ENCODE measurements around the gene HOXB6. TPM values are rescaled to one million over a fixed set of nuclear protein-coding genes. Genes with fewer than 3 reads are reported as not detected.

HOXB6 gene
- total RNA-seq, 1 donor from 2014 or later, result 11.5 TPM

DNA sequence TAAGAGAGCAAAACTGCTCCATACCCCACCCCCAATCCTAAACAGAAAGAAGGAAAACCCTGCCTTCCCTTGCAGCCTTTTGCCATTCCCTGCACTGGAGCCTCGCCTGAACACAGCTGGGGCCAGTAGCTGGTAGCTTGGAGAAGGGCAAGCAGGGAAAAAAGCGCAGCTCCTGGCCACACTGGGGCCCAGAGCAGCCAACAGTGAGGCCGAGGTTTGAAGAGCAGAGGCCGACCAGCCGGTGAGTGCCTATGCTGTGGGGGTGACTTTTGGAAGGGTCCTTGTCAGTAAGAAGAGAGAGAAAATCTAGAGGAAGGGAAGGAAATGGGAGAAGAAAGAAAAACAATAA, 24.6 kb upstream of the HOXB6 start:
- peaks cover 99% of the 10 kb centered on the region for H3K27me3 Mint-ChIP-seq (ENCODE audit: low read depth)
- DNase-seq (ENCODE audit: low read depth, low spot score), result no peak
- H3K36me3 Mint-ChIP-seq (ENCODE audit: low read depth), result peaks cover 4% of the 10 kb centered on the region
- H3K27ac Mint-ChIP-seq (ENCODE audit: unreplicated experiment), result peak overlapping the region; percentile 4
- H3K4me1 Mint-ChIP-seq, result no peaks in the 10 kb centered on the region
- H3K9me3 Mint-ChIP-seq, result no peaks in the 10 kb centered on the region
- TF ChIP-seq, protein P1, sequence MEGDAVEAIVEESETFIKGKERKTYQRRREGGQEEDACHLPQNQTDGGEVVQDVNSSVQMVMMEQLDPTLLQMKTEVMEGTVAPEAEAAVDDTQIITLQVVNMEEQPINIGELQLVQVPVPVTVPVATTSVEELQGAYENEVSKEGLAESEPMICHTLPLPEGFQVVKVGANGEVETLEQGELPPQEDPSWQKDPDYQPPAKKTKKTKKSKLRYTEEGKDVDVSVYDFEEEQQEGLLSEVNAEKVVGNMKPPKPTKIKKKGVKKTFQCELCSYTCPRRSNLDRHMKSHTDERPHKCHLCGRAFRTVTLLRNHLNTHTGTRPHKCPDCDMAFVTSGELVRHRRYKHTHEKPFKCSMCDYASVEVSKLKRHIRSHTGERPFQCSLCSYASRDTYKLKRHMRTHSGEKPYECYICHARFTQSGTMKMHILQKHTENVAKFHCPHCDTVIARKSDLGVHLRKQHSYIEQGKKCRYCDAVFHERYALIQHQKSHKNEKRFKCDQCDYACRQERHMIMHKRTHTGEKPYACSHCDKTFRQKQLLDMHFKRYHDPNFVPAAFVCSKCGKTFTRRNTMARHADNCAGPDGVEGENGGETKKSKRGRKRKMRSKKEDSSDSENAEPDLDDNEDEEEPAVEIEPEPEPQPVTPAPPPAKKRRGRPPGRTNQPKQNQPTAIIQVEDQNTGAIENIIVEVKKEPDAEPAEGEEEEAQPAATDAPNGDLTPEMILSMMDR (conservative IDR thresholded peaks at IDR 0.05), result no peak
- peak overlapping the region; percentile 61 for H3K4me3 Mint-ChIP-seq

DNA sequence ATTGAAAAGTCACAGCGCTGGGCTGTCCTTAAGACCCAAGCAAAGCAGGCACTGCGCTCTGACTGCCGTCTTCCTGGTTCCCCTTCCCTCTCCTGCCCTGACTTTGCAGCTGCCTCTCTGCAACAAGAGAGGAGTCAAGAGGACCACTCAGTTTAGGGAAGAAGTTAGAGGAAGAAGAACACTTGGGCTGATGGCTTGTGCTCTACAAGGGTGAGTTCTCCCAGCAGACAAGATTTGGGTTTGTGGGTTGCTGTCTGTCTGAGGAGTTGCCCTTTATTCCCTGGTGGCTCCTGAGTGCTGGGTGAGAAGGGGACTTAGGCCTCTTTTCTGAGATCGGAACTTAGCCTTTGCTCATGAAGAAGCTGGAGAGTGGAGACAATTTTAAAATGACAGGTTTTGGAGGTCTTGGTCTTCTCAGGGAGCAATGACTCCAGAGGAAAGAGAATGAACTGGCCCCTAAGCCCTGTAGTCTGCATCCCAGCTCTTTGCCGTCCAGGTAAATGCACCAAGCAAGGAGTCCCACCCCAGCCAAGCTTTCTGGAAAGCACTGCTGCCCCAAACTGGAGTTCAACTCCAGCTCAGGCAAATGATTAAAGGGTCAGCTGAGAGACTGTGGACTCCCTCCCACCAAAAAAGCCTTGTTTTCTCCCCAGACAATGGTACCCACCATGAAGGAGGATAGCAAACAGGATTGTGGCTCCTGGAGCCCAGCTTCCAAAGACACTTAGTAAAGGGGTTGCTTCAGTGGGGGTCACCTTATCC, 24.0 kb upstream of the HOXB6 start:
- peak overlapping the region; percentile 57 for H3K27ac Mint-ChIP-seq (ENCODE audit: unreplicated experiment)
- peaks cover 4% of the 10 kb centered on the region for H3K36me3 Mint-ChIP-seq (ENCODE audit: low read depth)
- no peak for DNase-seq (ENCODE audit: low read depth, low spot score)
- peak overlapping the region; percentile 93 for H3K4me3 Mint-ChIP-seq
- peaks cover 99% of the 10 kb centered on the region for H3K27me3 Mint-ChIP-seq (ENCODE audit: low read depth)
- no peaks in the 10 kb centered on the region for H3K4me1 Mint-ChIP-seq
- H3K9me3 Mint-ChIP-seq, result no peaks in the 10 kb centered on the region
- TF ChIP-seq, protein P1 (conservative IDR thresholded peaks at IDR 0.05), result no peak

DNA sequence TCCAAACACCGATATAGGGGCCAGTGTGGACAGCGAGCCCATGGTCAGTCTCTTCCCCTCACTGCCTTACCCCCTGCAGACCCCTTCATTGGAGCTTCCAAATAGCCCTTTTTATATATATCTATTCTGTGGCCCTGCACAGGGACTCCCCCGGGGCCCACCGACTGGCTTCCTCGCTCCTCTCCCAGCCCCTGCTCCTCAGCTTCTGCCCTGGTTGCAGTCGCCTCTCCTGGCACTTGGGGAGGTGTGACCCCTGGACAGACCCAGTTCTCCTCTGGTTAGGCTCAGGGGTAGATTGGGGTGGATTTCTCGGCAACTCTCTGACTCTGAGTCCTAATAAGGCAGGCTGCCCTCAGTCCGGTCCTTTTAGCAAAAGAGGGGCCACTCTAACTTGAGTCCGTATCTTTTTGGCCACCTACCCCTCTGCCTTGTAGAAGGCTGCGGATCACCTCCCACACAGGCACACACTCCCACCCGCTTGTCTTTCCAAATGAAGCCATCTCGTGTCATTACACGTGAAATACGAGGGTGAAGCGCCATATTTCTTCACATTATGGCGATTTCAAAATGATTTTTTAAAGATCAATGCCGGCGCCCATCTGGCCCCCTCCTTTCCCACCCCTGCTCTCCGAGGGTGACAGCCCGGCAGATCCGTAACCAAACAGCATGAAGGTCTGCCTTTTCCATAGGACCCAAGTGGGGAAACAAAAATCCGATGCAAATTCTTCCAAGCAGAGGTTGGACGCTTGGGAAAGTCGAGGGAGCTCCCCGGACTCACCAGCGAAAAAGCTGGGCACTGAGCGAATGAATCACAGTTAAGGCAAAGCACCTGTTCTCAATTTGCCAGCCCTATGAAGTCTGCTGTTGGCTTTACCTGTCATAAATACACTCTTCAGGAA, 23.1 kb upstream of the HOXB6 start:
- H3K9me3 Mint-ChIP-seq, result no peaks in the 10 kb centered on the region
- DNase-seq (ENCODE audit: low read depth, low spot score), result no peak
- no peak overlapping the region for H3K27ac Mint-ChIP-seq (ENCODE audit: unreplicated experiment)
- TF ChIP-seq, protein P1 (conservative IDR thresholded peaks at IDR 0.05), result no peak
- no peaks in the 10 kb centered on the region for H3K4me1 Mint-ChIP-seq
- H3K36me3 Mint-ChIP-seq (ENCODE audit: low read depth), result peaks cover 4% of the 10 kb centered on the region
- H3K27me3 Mint-ChIP-seq (ENCODE audit: low read depth), result peaks cover 99% of the 10 kb centered on the region
- peak overlapping the region; percentile 93 for H3K4me3 Mint-ChIP-seq

DNA sequence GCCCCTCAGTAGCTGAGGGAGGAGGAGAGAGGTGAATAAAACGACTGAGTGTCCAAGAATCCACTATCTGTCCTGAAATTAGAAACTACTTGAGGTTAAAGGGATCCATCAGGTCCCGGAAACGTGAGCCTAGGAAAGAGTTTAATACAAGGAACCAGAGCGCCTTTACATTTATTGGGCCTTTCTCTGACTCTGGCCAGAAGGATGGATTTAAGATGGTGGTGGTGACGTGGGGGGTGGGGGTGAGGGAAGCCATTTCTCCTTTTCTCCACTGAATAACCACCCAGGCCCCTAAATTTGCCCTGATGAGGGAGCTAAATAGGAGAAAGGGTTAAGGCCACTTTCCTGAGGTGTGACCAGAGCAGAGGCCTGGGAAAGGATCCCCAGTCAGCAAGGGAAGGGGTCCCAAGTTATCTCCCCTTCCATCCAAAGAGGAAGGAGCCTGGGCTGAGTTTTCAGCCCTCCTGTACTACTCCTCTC, 22.4 kb upstream of the HOXB6 start:
- no peak for DNase-seq (ENCODE audit: low read depth, low spot score)
- H3K36me3 Mint-ChIP-seq (ENCODE audit: low read depth), result peaks cover 7% of the 10 kb centered on the region
- H3K9me3 Mint-ChIP-seq, result no peaks in the 10 kb centered on the region
- TF ChIP-seq, protein P1 (conservative IDR thresholded peaks at IDR 0.05), result no peak
- H3K27ac Mint-ChIP-seq (ENCODE audit: unreplicated experiment), result no peak overlapping the region
- no peaks in the 10 kb centered on the region for H3K4me1 Mint-ChIP-seq
- H3K4me3 Mint-ChIP-seq, result peak overlapping the region; percentile 93
- peaks cover 99% of the 10 kb centered on the region for H3K27me3 Mint-ChIP-seq (ENCODE audit: low read depth)

DNA sequence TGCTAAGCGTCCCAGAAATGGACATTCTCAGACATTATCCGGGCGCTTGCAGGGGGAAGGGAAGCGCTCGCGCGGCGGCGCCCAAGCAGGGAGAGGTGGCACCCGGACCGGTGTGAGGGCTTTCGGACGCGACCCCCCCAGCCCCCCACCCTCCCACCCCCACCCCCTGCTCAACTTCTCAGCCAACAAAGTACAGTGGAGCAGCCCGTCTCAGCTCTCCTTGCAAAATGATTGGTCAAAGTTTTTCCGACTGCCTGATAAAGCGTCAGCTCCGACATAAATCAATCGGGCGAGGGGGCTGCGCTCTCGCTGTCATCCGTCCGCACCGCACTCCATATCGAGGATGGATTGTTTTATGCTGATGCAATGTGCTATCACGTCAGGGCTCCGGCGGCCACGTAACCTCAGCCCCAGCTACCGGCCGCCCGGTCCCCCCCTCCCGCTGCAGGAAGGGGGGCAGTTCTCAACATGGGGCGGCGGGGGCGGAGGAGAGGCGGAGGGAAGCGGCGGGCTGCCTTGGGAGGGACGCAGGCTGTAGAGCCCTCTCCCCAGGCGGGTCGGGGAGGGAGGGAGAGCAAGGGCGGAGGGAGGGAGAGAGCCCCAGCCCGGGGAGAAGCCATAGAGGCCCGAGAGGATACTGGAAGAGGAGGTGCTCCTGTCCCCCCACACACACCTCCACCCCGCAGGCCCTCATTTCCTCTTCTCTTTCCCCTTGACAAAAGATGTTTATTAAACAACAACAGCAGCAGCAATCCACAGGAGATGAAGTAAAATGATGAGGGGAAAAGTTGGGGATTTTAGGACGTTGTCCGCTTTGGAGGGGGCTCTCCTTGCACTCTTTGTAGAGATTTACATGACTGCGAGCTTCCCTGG, 21.7 kb upstream of the HOXB6 start, which contains the start of gene HOXB9:
Gene HOXB9, minus strand, starts transcription at position 114 of the 873 bp plus-strand sequence. Its CDS starts 89 bp downstream, at position 25.
- TF ChIP-seq, protein P1 (conservative IDR thresholded peaks at IDR 0.05), result no peak
- H3K4me1 Mint-ChIP-seq, result peaks cover 4% of the 10 kb centered on the region
- DNase-seq (ENCODE audit: low read depth, low spot score), result no peak
- H3K36me3 Mint-ChIP-seq (ENCODE audit: low read depth), result peaks cover 10% of the 10 kb centered on the region
- H3K4me3 Mint-ChIP-seq, result peak within 1 kb of the TSS; percentile 93
- H3K27ac Mint-ChIP-seq (ENCODE audit: unreplicated experiment), result peak within 1 kb of the TSS; percentile 78
- H3K9me3 Mint-ChIP-seq, result no peaks in the 10 kb centered on the region
- H3K27me3 Mint-ChIP-seq (ENCODE audit: low read depth), result peaks cover 99% of the 10 kb centered on the region
